HL-60 (cell line): Measurements from ENCODE around the gene ABLIM1.

Experiments used
- DNase-seq, 2 experiments: peaks; one replicate each; pipeline ENCODE4 v3.0.0-alpha.2; 2010 to 2020; ENCODE audit warnings: low read depth in 1 of 2, low spot score in 1 of 2
- H3K27ac ChIP-seq: fragments of 250-450 bp; sonication (Bioruptor Pico); replicated peaks from 2 replicates; pipeline ENCODE4 v1.5.1; 2020; ENCODE audit warnings: mild to moderate bottlenecking, moderate library complexity
- H3K27me3 ChIP-seq: fragments of 250-450 bp; sonication (Bioruptor Pico); 2 replicates; pipeline ENCODE4 v1.5.1; 2021; ENCODE audit warnings: mild to moderate bottlenecking, moderate library complexity; ENCODE audit not compliant: insufficient read depth, poor library complexity, severe bottlenecking
- H3K4me3 ChIP-seq: replicated peaks from 2 replicates; pipeline ENCODE4 v1.5.1; 2011; ENCODE audit warnings: mild to moderate bottlenecking, control low read depth, low read length; ENCODE audit not compliant: insufficient read depth
- GABPA ChIP-seq: IDR thresholded peaks from 2 replicates; pipeline ENCODE4 v1.6.1; 2012; ENCODE audit warnings: low read depth
- POLR2AphosphoS5 ChIP-seq: IDR thresholded peaks from 2 replicates; pipeline ENCODE4 v1.6.1; 2012; ENCODE audit warnings: low read depth
- REST ChIP-seq: IDR thresholded peaks from 2 replicates; pipeline ENCODE4 v1.6.1; 2012; ENCODE audit warnings: low read depth; ENCODE audit not compliant: insufficient replicate concordance
- SPI1 ChIP-seq: IDR thresholded peaks from 2 replicates; pipeline ENCODE4 v1.6.1; 2012; ENCODE audit warnings: low read depth, mild to moderate bottlenecking, borderline replicate concordance
- TF ChIP-seq, protein P1 (sequence below): IDR thresholded peaks from one replicate; pipeline ENCODE4 v1.5.1; 2011; ENCODE audit warnings: low read length, control low read depth, inconsistent platforms; ENCODE audit not compliant: insufficient read depth

The ABLIM1 gene

GRCh38 chr10:114420811-114421485 is 237.1 kb downstream of the ABLIM1 start:
- no peak for TF ChIP-seq SPI1
- TF ChIP-seq POLR2AphosphoS5 = no peak
- TF ChIP-seq GABPA = no peak
- TF ChIP-seq, protein P1, sequence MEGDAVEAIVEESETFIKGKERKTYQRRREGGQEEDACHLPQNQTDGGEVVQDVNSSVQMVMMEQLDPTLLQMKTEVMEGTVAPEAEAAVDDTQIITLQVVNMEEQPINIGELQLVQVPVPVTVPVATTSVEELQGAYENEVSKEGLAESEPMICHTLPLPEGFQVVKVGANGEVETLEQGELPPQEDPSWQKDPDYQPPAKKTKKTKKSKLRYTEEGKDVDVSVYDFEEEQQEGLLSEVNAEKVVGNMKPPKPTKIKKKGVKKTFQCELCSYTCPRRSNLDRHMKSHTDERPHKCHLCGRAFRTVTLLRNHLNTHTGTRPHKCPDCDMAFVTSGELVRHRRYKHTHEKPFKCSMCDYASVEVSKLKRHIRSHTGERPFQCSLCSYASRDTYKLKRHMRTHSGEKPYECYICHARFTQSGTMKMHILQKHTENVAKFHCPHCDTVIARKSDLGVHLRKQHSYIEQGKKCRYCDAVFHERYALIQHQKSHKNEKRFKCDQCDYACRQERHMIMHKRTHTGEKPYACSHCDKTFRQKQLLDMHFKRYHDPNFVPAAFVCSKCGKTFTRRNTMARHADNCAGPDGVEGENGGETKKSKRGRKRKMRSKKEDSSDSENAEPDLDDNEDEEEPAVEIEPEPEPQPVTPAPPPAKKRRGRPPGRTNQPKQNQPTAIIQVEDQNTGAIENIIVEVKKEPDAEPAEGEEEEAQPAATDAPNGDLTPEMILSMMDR = no peak
- no peak for TF ChIP-seq REST
- Histone ChIP-seq H3K4me3 (no peak overlapping the region), H3K27ac (no peak overlapping the region), H3K27me3 (peaks cover 2% of the 10 kb centered on the region)
- no peak for DNase-seq

DNA sequence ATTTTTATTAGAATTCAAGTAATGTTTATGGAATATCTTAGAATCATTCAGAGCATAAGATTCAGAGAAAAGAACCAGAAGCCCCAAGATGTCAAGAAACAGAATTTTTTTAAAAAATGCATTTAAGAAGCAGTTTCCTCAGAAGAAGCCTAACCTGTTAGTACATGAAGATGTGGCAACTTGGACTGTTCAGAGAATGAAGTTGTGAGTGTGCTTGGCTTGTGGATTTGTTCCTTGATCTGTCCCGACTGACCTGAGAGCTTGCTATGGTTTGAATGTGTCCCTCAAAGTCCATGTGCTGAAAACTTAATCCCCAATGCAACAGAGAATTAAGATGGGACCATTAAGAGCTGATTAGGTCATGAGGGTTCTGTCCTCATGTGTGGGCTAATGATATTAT is 240.0 kb downstream of the ABLIM1 start:
- Histone ChIP-seq H3K27ac (no peak overlapping the region), H3K4me3 (no peak overlapping the region), H3K27me3 (no peaks in the 10 kb centered on the region)
- DNase-seq = no peak
- TF ChIP-seq REST (no peak), SPI1 (no peak), POLR2AphosphoS5 (no peak), GABPA (no peak)
- TF ChIP-seq, protein P1 = no peak

GRCh38 chr10:114412907-114413797 is 244.9 kb downstream of the ABLIM1 start:
- H3K4me3 ChIP-seq = no peak overlapping the region
- no peak for TF ChIP-seq POLR2AphosphoS5
- no peak for TF ChIP-seq GABPA
- TF ChIP-seq, protein P1 = no peak
- TF ChIP-seq SPI1 = no peak; the same call in 1 of the 2 replicates
- TF ChIP-seq REST = no peak
- peak; percentile 4 to 18 for DNase-seq
- no peak overlapping the region for H3K27ac ChIP-seq
- H3K27me3 ChIP-seq = no peaks in the 10 kb centered on the region
